Liver (tissue), 9 donors: ENCODE measurements around the gene HOXD4. TPM values are rescaled to one million over a fixed set of nuclear protein-coding genes. Genes with fewer than 3 reads are reported as not detected.

Experiments
- DNase-seq: peaks from one replicate; pipeline ENCODE4 v3.0.0-alpha.2; 2017; ENCODE audit warnings: low spot score
- H3K27ac ChIP-seq, 2 donors: one replicate each; pipeline ENCODE4 v1.7.0; 2013; ENCODE audit warnings: inconsistent platforms in 2 of 2, low read length in 2 of 2, control low read depth in 1 of 2, low read depth in 1 of 2, mild to moderate bottlenecking in 1 of 2
- H3K27me3 ChIP-seq, 4 donors: one replicate each; pipeline versions ENCODE4 v1.6.1 to v1.7.0; 2013; ENCODE audit warnings: low read length in 3 of 4, inconsistent platforms in 1 of 4, mild to moderate bottlenecking in 1 of 4, moderate library complexity in 1 of 4; ENCODE audit not compliant: control insufficient read depth in 4 of 4, insufficient read depth in 4 of 4
- H3K36me3 ChIP-seq, 4 donors: one replicate each; pipeline versions ENCODE4 v1.6.1 to v1.7.0; 2013; ENCODE audit warnings: low read length in 3 of 4, mild to moderate bottlenecking in 3 of 4, low read depth in 1 of 4, moderate library complexity in 1 of 4; ENCODE audit not compliant: control insufficient read depth in 4 of 4, insufficient read depth in 3 of 4
- H3K4me1 ChIP-seq, 4 donors: one replicate each; pipeline versions ENCODE4 v1.6.1 to v1.7.0; 2013; ENCODE audit warnings: low read length in 3 of 4, mild to moderate bottlenecking in 3 of 4, moderate library complexity in 1 of 4; ENCODE audit not compliant: control insufficient read depth in 4 of 4, insufficient read depth in 4 of 4
- H3K4me3 ChIP-seq, 3 donors: one replicate each; pipeline versions ENCODE4 v1.6.1 to v1.7.0; 2013; ENCODE audit warnings: low read length in 3 of 3, control low read depth in 1 of 3, low read depth in 1 of 3, mild to moderate bottlenecking in 1 of 3
- H3K9ac ChIP-seq, 2 donors: one replicate each; pipeline ENCODE4 v1.7.0; 2013; ENCODE audit warnings: low read length in 2 of 2, mild to moderate bottlenecking in 2 of 2, moderate library complexity in 2 of 2, control low read depth in 1 of 2, low read depth in 1 of 2
- H3K9me3 ChIP-seq, 4 donors: one replicate each; pipeline versions ENCODE4 v1.6.1 to v1.7.0; 2013; ENCODE audit warnings: low read length in 3 of 4; ENCODE audit not compliant: control insufficient read depth in 4 of 4
- CTCF ChIP-seq: fragments of 150-350 bp; IDR thresholded peaks from 2 replicates; pipeline ENCODE4 v1.5.1; 2017; ENCODE audit warnings: improper control_type of control experiment, low read depth, low read length; ENCODE audit not compliant: missing input control
- EGR1 ChIP-seq, 2 donors: IDR thresholded peaks; 2 replicates each; pipeline ENCODE4 v1.6.1; 2016 to 2018; ENCODE audit warnings: antibody characterized with exemption in 2 of 2, low read depth in 2 of 2
- FOXA1 ChIP-seq: IDR thresholded peaks from 2 replicates; pipeline ENCODE4 v1.6.1; 2016; ENCODE audit warnings: antibody characterized with exemption
- FOXA2 ChIP-seq: IDR thresholded peaks from 2 replicates; pipeline ENCODE4 v1.6.1; 2016; ENCODE audit warnings: antibody characterized with exemption
- HNF4A ChIP-seq, 2 donors: conservative IDR thresholded peaks; 2 replicates each; pipeline ENCODE4 v1.6.1; 2016; ENCODE audit warnings: antibody characterized with exemption in 2 of 2, mild to moderate bottlenecking in 2 of 2
- JUND ChIP-seq, 2 donors: IDR thresholded peaks; 2 replicates each; pipeline ENCODE4 v1.6.1; 2016; ENCODE audit warnings: antibody characterized with exemption in 2 of 2
- RAD21 ChIP-seq, 2 donors: IDR thresholded peaks; 2 replicates each; pipeline ENCODE4 v1.6.1; 2016; ENCODE audit warnings: antibody characterized with exemption in 2 of 2, mild to moderate bottlenecking in 2 of 2
- REST ChIP-seq: IDR thresholded peaks from 2 replicates; pipeline ENCODE4 v1.6.1; 2016; ENCODE audit warnings: antibody characterized with exemption, mild to moderate bottlenecking
- SP1 ChIP-seq: IDR thresholded peaks from 2 replicates; pipeline ENCODE4 v1.6.1; 2018; ENCODE audit warnings: antibody characterized with exemption, mild to moderate bottlenecking
- TAF1 ChIP-seq: conservative IDR thresholded peaks from 2 replicates; pipeline ENCODE4 v1.6.1; 2016; ENCODE audit warnings: antibody characterized with exemption, mild to moderate bottlenecking
- YY1 ChIP-seq: IDR thresholded peaks from 2 replicates; pipeline ENCODE4 v1.6.1; 2016; ENCODE audit warnings: antibody characterized with exemption, mild to moderate bottlenecking
- WGBS: extraction: QIAGEN DNeasy Blood & Tissue Kit; methylation state at CpG from one replicate; pipeline ENCODE4 v1.1.7; 2013; 5-methylcytosine and 5-hydroxymethylcytosine counted together
- polyA plus RNA-seq, 2 donors: library from polyadenylated mRNA; stranded (reverse) in 1 of 2; unstranded in 1 of 2; fragments of 200-250 nt in 1 of 2; fragments of >200 nt in 1 of 2; fragmentation: Nextera tagmentation in 1 of 2; extraction: Ambion mirVana in 1 of 2; gene quantifications; one replicate each; pipeline versions ENCODE4 v1.2.1 to v1.2.3, GENCODE V29; 2013 to 2015
- total RNA-seq, 2 donors: library from RNA; depleted of rRNA; stranded (reverse); fragments of >200 nt; gene quantifications; one replicate each; pipeline ENCODE4 v1.2.3, GENCODE V29; 2014
- donor health status: healthy.
- donor health status: healthy.
- donor health status: healthy.
- donor health status: healthy.
- donor health status: healthy.

The HOXD4 gene
- total and polyA plus RNA-seq, 4 donors = not detected

GRCh38 chr2:176140513-176141317, 10.6 kb upstream of the HOXD4 start:
- Histone ChIP-seq H3K9me3 (no peaks in the 10 kb centered on the region), H3K4me1 (peaks cover 7 to 18% (median 13%) of the 10 kb centered on the region in 4 donors), H3K9ac (no peak overlapping the region), H3K27ac (no peak overlapping the region), H3K27me3 (peaks cover 5 to 27% (median 20%) of the 10 kb centered on the region in 4 donors), H3K36me3 (no peaks in the 10 kb centered on the region), H3K4me3 (peak overlapping the region in 2 of 3 donors; percentile 52 to 59)
- TF ChIP-seq SP1 = no peak
- peak; percentile 72 for TF ChIP-seq CTCF
- TF ChIP-seq RAD21 (IDR thresholded peaks at IDR 0.05) = peak; percentile 90 to 94
- WGBS = 8% methylated on average over 48 of the region's 48 CpGs
- DNase-seq = peak; percentile 71

GRCh38 chr2:176142281-176142680, 9.1 kb upstream of the HOXD4 start:
- H3K36me3 ChIP-seq = no peaks in the 10 kb centered on the region
- H3K4me3 ChIP-seq = no peak overlapping the region
- TF ChIP-seq EGR1 (IDR thresholded peaks at IDR 0.05; ENCODE audit: low read depth in 2 of 2) (no peak), YY1 (no peak), FOXA2 (no peak), HNF4A (conservative IDR thresholded peaks at IDR 0.05) (no peak), CTCF (no peak), JUND (IDR thresholded peaks at IDR 0.05) (no peak), REST (no peak), TAF1 (no peak), FOXA1 (no peak)
- H3K27me3 ChIP-seq = peaks cover 5 to 28% (median 23%) of the 10 kb centered on the region in 4 donors
- H3K27ac ChIP-seq = no peak overlapping the region
- no peak for DNase-seq
- no peak overlapping the region for H3K9ac ChIP-seq
- WGBS = 89% methylated on average over 2 of the region's 2 CpGs
- peaks cover 3 to 11% (median 8%) of the 10 kb centered on the region in 4 donors for H3K4me1 ChIP-seq
- H3K9me3 ChIP-seq = no peaks in the 10 kb centered on the region
